ENCODE measurements around the gene ZFX.

ZFX gene

DNA sequence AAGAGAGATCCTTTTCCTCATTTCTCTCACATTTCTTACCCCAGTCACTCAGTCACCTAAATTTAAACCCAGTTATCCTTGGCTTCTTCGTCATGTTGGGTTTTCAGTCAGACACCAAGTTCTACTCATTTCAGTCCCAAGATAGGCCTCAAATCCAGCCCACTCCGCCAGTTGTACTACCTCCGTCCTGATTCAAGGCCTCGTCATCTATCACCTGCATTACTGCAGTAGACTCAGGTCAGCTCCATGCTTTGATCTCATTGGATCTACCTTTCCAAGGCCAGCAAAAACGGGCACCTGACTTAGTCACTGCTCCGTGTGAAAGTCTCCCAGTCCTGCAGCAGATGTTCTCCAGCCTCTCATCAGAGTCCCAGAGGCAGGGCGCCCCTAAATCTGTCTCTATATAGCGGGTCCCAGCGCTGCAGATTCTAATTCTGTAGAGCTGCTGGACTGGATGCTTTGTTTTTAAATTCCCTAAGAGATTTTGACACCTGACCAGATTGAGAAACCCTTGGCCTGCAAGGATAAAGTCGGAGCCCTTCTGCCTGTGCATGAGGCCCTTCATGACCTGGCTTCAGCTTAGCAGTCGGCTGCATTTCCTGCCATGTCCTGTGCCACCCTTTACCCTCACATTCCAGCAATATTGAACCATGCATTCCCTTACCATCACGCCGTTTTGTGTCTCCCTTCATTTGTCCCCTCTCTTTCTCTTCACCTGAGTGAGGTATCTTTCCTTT lies 53.7 kb downstream of the ZFX start:
- peak in 1 of 2 experiments; percentile 41 for DNase-seq

DNA sequence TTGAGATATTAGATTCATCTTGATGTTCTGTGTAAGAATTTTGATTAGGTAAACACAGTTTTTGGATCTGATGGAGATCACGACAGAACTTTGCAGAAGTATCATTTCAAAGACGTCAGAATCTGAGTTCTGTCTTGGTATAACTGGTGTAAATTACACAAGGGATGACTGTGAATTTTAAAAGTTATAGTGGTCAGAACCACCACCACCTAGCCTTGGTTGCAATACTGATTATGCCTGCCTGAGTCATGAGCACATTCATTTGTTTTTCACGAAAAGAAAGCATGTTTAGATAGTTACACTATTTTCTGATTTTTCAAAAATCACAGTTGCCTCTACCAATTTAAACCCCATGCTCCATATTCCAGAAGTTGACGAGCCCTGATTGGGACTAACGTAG lies 54.8 kb downstream of the ZFX start:
- DNase-seq = no peak

DNA sequence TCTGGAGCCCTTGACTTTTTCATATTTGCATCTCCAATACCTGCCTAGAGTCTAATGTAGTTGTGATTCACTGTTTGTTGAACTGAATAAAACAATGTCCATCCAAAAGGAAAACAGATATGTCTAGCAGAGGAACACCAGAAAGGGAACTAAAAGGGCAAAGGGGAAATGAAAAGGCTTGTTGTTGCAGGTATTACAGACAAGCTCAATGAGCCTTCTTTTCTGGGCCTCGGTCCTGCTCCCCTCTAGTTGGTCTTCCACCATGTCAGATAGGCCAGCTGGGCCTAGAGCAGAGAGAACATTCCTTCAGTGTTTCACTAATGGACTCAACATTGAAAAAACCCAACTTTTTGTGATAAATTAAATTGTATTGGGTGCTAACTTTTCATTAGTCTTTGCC lies 55.4 kb downstream of the ZFX start:
- no peak for DNase-seq

DNA sequence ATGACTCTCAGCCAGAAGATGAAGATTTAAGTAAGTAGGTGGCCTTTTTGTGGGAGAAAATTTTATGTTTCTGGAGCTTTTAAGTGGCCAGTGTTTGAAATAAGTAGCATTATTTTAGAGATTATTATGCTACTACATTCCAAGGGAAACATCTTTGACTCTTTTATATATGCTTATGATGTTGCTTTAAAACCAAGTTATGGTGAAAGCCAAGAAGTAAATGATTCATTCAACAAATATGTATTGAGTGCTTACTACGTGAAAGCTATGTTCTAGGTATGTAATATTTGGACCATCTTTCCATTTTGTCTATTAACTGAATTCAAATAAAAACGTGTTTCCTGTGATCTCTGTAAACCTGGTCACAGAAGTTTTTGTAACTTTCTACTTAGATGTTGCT lies 58.3 kb downstream of the ZFX start:
- DNase-seq = no peak

DNA sequence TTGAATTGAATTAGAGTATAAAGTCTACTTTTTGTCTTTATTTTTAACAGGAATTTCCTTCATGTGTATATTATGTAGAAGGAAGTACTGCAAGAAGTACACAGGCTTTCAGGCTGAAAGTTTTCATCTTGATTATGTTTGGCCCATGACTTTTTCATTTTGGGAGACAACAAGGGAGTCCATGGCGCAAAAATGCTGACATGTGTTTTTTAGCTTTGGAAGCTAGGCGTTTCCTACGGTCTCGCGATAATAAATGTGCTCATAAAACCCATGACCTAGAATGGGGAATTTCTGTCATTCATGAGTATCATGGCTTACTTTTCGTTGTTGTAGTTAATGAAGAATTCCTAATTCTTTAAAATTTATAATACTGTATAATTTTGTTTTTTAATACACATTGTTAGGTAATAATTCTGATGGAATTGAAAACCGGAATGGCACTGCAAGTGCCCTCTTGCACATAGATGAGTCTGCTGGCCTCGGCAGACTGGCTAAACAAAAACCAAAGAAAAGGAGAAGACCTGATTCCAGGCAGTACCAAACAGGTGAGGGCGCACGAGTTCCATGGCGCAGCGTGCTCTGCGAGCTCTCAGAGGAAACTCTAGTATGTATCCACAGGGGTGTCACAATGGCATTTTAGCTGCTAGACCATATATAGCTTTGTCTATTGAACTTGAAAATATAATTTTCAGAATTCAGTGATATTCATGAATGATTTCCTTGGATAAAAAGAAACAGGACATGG lies 59.1 kb downstream of the ZFX start:
- DNase-seq = no peak

DNA sequence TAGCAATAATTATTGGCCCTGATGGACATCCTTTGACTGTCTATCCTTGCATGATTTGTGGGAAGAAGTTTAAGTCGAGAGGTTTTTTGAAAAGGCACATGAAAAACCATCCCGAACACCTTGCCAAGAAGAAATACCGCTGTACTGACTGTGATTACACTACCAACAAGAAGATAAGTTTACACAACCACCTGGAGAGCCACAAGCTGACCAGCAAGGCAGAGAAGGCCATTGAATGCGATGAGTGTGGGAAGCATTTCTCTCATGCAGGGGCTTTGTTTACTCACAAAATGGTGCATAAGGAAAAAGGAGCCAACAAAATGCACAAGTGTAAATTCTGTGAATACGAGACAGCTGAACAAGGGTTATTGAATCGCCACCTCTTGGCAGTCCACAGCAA lies 60.7 kb downstream of the ZFX start:
- DNase-seq = no peak

DNA sequence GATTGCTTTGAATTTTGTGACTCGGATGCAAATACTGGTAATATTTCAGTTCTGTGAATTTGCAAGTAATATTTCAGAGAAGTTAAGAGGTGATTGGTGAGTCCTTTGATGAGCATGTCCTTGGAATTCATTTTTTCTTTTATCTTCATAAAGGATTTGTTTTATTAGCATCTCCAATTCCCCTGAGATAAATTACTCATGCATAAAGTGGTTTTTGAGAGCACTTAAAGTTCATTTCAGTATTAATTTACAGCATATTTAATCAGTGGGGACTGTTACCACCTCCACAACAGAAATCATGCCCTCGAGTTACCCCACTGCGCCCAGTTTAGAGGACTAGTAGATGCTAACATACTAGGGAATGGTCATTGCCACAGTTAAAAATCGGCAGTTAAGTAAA lies 65.0 kb downstream of the ZFX start:
- DNase-seq = no peak

DNA sequence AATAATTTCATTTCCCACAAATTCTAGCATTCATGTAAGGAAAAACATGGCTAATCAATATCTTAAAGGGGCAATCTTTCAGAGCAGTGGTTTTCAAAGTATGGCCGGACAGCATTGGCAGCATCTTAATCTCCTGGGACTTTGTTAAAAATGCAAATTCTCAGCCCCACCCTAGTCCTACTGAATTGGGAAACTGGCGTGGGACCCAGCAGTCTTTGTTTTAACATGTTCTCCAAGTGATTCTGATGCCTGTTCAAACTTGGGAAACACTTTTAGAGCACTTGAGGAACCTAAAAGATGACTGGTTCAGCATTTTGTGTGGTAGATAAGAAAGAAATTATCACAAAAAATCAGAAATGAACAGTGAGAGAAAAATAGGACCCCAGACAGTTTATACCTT lies 65.7 kb downstream of the ZFX start:
- no peak for DNase-seq

DNA sequence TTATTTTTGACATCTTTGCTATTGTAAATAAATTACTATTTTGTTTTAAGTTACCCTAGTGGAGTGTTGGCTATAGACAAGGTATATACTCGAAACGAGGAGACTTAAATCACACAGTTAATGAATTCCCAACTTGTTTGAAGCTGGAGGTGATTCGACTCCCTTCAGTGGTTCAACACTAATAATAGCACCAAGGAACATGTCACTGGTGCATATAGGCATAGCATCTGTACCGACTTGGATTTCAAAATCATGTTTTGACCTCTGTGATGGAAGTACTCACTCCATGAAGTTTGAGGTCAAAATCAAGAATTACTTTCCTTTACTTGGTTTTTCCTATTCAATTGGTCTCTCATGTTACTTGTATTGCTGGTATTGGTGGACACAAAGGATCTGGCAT lies 66.5 kb downstream of the ZFX start:
- DNase-seq = no peak

DNA sequence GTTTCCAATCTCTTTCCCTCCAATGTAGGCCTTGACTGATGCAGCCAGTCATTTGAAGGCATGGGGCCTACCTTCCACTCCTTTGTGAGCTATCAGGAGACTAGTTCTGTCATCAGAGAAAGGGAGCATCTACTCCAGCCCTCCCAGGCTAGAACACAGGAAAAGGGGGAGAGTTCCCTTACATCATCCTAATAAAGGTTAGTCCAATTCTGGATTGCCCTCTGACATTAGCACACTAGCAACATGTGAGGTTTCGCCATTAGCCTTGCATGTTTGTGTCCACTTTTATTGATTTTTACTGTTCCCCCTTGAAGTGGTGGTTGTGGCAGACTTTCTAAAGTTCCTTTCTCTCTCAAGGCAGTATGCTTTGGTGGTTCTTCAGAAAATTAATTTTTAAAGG lies 67.3 kb downstream of the ZFX start:
- no peak for DNase-seq

DNA sequence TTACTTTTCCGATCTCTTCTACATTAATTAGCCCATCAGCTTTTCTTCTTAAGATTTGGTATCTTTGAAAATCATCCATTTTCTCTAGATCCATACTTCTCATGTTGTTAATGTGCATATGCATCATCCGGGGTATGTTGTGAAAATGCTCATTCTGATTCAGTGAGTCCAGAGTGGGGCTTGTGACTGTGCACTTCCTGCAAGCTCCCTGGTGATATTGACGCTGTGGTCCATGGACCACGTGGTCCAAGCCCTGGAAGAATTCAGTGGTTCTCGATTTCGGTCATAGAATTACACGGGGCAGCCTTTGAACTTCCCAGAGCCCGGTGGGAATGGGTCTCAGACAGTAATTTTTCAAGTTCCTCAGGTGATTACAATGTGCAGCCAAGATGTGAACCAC lies 69.8 kb downstream of the ZFX start:
- no peak for DNase-seq

DNA sequence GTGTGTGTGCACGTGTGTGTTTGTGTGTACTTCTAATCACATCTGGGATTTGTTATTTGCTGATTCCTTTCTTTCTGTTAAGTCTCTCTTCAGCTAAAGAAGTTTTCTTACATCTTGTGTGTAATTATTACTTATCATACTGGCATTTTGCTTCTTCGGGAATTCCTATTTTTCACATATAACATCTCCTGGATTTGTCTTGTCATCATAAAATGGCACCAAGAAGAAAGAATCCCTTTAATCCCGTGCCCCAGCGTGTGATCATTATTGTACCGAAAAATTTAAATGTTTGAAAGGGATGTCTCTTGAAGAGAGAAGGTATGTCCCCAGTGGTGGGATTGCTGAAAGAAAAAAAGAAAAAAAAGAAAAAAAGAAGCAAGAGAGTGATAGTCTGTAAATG lies 72.3 kb downstream of the ZFX start:
- no peak for DNase-seq

DNA sequence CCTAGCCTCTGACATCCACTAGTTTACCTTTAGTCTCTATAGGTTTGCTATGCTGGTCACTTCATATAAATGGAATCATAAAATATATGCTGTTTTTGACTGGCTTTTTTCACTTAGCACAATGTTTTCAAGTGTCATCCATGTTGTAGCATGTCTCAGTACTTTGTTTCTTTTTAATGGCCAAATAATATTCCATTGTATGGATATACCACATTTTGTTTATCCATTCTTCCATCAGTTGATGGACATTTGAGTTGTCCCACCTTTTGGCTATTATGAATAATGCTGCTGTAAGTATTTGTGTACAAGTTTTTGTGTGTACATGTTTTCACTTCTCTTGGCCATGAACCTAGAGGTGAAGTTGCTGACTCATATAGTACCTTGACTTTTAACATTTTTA lies 75.7 kb downstream of the ZFX start:
- DNase-seq = no peak

DNA sequence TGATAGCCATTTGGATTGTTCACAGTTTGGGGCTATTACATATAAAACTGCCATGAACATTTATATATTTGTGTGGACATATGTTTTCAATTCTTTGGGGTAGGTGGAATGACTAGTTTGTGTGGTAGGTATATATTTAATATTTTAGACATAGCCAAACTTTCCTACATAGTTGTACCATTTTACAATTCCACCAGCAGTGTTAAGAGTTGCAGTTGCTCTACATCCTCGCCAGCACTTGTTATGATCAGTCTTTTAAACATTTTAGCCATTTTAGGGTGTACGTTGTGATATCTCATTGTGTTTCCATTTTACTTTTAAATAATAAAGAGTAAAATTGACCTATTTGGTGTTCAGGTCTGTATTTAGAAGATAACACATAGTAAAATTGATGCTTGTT lies 76.6 kb downstream of the ZFX start:
- no peak for DNase-seq

DNA sequence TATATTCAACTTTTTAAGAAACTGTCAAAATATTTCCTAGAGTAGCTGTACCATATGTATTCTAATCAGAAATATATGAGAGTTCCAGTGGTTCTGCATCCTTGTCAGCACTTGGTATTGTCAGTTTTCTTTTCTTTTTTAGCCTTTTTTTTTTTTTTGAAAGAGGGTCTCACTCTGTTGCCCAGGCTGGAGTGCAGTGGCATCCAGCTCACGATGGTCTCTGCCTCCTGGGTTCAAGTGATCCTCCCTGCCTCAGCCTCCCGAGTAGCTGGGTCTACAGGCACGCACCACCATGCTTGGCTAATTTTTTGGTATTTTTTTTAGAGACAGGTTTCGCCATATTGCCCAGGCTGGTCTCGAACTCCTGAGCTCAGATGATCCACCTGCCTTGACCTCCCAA lies 79.1 kb downstream of the ZFX start:
- no peak for DNase-seq

DNA sequence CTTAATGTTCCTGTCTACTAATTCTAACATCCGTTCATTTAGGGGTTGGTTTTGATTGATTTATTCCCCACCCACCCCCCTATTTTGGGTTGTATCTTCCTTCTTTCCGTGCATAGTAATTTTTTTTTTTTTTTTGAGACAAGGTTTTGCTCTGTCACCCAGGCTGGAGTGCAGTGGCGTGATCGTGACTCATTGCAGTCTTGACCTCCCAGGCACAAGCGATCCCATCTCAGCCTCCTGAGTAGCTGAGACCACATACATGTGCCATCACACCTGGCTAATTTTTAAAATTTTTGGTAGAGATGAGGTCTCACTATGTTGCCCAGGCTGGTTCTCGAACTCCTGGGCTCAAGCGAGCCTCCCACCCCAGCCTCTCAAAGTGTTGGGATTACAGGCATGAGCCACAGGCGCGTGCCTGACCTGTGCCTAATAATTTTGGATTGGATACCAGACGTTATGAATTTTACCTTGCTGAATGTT lies 79.9 kb downstream of the ZFX start:
- no peak for DNase-seq

DNA sequence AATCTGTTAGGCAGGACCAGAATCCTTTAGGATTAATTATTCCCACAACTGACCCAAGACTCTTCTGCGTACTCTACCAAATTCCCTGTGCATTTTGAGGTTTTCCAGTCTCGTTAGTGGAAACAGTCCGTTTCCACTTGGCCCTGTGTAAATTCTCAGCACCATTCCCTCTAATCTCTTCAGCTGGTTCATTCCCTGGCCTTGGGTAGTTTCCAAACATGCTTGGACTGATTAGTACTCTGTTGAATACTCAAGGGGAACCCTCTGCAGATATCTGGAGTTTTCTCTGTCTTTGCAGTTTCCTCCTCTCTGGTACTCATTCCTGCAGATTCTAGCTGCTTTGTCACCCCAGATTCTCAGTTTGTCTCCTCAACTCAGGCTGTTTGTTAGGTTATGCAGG lies 80.4 kb downstream of the ZFX start:
- DNase-seq = no peak

DNA sequence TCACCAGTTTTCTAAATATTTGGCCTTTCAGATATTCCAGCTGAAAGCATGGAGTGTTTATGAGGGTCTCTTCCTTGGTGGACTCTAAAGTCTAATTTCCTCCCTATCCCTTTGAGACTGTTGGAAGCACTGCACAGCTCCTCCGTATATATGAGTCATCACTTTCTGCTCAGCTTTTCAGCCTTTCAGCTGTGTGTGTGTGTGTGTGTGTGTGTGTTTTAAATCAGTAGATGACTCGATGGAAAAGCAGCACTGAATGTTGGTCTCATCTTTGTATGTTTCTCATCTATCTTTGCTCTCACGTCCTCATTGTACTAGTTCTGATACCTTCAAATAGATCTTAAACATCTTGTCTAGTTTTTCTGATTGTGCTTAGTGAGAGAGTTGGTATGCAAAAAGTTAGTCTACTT lies 81.6 kb downstream of the ZFX start:
- DNase-seq = no peak

DNA sequence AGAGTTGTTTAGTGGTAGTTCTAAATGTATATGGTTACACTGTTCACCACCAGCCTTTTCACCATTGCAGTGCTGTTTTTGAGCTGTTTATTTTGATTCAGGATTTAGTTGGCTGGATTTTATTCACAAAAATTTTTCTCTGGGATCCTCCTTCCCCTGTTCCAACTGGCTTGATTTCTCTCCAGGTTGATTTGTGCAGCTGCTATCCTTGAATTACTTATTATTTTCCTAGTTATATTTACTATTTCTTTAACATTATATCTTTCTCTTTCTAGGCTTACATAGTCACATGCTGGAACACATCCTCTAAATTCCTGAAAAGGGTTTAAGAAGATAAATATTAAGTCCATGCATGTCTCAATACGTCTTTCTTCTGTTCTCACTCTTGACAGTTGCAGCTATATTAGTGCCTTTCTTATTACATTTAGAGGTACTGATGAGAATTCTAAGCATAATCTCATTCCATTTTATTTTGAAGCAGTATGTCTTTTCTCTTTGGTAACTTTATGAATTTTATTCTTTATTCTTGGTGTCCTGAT lies 82.2 kb downstream of the ZFX start:
- DNase-seq = no peak

DNA sequence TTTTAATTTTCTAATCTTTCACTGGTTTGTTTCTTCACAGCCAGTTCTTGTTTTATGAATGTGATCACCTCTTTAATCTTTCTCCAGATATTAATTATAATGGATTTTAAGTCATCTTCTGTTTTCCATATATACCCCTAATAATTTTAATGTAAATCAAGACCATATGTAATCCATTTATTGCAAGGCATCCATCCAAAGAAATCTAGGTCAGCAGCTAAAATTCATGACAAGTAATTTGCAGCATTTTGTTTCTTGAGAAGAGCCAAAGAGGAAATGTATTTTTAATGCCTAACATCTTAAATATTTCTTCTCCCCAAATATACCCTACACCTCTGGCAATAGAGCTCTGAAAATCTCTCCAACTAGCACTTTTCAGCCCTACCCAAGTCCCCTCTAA lies 83.3 kb downstream of the ZFX start:
- DNase-seq = no peak

DNA sequence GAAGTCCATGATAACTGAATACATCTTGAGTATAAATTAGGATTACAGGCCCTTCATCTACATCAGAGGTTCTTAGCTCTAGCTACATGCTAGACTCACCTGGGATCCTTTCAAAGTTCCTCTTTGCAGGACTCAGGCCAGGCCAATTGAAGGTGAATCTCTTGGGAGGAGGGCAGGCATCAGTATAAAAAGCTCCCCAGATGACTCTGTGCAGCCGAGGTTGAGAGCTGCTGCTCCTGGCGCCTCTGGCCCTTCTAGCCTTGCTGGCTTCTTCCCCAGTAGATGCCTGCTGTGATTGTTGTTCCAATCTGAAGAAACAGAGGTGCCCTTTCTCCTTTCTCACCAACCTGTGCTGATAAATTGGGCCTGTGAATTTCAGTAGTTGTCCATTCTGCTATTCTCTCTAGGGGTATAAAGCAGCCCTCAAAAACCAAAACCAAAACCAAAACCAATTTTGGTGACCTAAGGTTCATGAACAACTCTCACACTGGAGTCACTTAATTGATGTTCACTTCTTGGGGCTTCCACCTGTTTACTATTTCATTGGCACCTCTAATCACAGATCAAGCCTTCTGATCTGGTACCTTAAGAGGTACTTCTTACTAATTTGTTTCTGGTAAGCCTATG lies 85.7 kb downstream of the ZFX start:
- no peak for DNase-seq

DNA sequence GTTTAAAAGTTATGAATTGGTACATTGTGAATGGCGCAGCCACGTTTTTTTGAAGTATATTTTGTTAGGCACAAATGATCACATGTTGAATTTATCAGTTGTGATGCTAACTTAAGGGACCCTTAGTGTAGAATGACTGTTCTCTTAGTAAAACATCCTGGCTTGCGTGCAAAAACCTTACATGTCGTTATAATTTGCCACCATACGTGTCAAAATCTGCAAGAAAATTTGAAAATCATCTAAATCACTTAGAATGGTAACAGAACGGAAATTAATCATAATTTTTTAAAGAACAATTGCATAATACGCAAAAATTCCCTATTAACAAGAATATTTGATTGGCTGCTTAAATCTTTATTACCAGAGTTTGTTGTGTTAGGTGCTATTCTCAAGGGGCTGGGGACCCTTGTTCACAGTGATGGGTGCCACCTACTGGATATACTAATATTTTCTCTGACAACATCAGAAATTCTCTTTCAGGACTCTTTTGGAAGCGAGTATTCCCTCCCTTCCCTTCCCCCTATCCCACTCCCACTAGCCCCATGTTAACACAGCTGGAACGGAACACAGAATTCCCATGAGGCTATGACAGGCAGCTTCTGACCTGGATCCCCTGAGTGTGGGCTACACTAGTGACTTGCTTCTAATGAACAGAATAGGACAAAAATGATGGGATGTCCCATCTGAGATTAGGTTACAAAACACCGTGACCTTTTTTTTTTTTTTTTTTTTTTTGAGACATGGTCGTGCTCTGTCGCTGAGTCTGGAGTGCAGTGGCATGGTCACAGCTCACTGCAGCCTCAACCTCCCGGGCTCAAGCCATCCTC lies 92.5 kb downstream of the ZFX start:
- no peak for DNase-seq

DNA sequence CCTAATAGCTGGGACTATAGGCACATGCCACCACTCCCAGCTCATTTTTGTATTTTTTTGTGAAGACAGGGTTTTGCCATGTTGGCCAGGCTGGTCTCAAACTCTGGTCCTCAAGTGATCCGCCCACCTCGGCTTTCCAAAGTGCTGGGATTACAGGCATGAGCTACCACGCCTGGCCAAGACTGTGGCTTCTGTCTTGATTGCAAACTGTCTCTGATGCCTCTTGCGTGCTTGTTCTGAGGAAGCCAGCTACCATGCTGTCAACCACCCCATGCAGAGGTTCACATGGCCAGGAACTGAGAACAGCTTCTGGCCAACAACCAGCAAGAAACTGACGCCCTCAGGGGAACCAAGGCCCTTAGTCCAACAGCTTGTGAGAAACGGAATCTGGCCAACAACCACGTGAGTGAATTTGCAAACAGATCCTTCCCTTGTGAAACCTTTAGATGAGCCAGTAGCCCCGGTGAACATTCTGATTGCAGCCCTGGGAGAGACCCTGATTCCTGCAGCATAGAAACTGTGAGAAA lies 93.2 kb downstream of the ZFX start:
- DNase-seq = no peak

Measured in activated T-cell treated with anti-CD3 and anti-CD28 coated beads, Interleukin-2, amount 50 U/mL, for 48 hours (primary cell).